CD1c-positive myeloid dendritic cell (primary cell): Measurements from ENCODE around the gene USH1C.

Experiments used
- DNase-seq: peaks from one replicate; pipeline ENCODE4 v3.0.0-alpha.2; 2016; ENCODE audit errors: extremely low spot score

Gene USH1C

GRCh38 chr11:17570034-17570433 lies 25.8 kb upstream of the USH1C start:
- DNase-seq, result no peak

GRCh38 chr11:17568944-17569343 lies 24.7 kb upstream of the USH1C start:
- DNase-seq, result no peak

- no peak for DNase-seq
Measured at GRCh38 chr11:17564687-17565042, 20.4 kb upstream of the USH1C start.

- DNase-seq, result no peak
Measured at GRCh38 chr11:17563961-17564686, 19.9 kb upstream of the USH1C start.

GRCh38 chr11:17563231-17563646 lies 19.0 kb upstream of the USH1C start:
- DNase-seq, result peak; percentile 38

GRCh38 chr11:17561526-17561925 lies 17.3 kb upstream of the USH1C start:
- DNase-seq, result no peak

- DNase-seq, result no peak
Measured at GRCh38 chr11:17561111-17561415, 16.8 kb upstream of the USH1C start.

- DNase-seq, result no peak
Measured at GRCh38 chr11:17560281-17561110, 16.3 kb upstream of the USH1C start.

GRCh38 chr11:17559341-17560087 lies 15.3 kb upstream of the USH1C start:
- DNase-seq, result no peak

- no peak for DNase-seq
Measured at GRCh38 chr11:17558916-17559315, 14.7 kb upstream of the USH1C start.

GRCh38 chr11:17558025-17558780 lies 14.0 kb upstream of the USH1C start:
- no peak for DNase-seq

GRCh38 chr11:17556999-17557398 lies 12.8 kb upstream of the USH1C start:
- DNase-seq, result no peak

GRCh38 chr11:17554487-17554886 lies 10.3 kb upstream of the USH1C start:
- DNase-seq, result no peak

- no peak for DNase-seq
Measured at GRCh38 chr11:17553249-17553546, 9.0 kb upstream of the USH1C start.

- DNase-seq, result no peak
Measured at GRCh38 chr11:17552392-17553248, 8.4 kb upstream of the USH1C start.

- no peak for DNase-seq
Measured at GRCh38 chr11:17552041-17552355, 7.8 kb upstream of the USH1C start.

- no peak for DNase-seq
Measured at GRCh38 chr11:17551347-17552040, 7.3 kb upstream of the USH1C start.

GRCh38 chr11:17550450-17551346 lies 6.5 kb upstream of the USH1C start:
- DNase-seq, result no peak

GRCh38 chr11:17548444-17548843 lies 4.2 kb upstream of the USH1C start:
- no peak for DNase-seq

GRCh38 chr11:17547932-17548331 lies 3.7 kb upstream of the USH1C start:
- DNase-seq, result no peak
